Activated B cell treated with CpG ODN at 0.5 μM for 24 hours (primary cell): Measurements from ENCODE around the gene NRROS. TPM values are rescaled to one million over a fixed set of nuclear protein-coding genes. Genes with fewer than 3 reads are reported as not detected.

Source experiments
- ATAC-seq: fragments of 200-7000 bp; cut with Tn5 transposase; one replicate; pipeline ENCODE4 v1.10.0; 2021; ENCODE audit warnings: low read depth, mild to moderate bottlenecking, moderate library complexity
- CTCF ChIA-PET: fragments of 350-600 bp; sonication (Branson Sonifier 250); formaldehyde crosslinking; loops from one replicate; lab custom pipeline; 2021; ENCODE audit warnings: antibody characterized with exemption; lab: Charles Lee
- POLR2A ChIA-PET: fragments of 350-600 bp; sonication (Branson Sonifier 250); formaldehyde crosslinking; loops from one replicate; lab custom pipeline; 2021; ENCODE audit warnings: antibody characterized with exemption; lab: Charles Lee
- DNase-seq: peaks from one replicate; pipeline ENCODE4 v3.0.0; 2022
- H3K27ac Mint-ChIP-seq: one replicate; pipeline ENCODE4 v1.8.0; 2020; ENCODE audit warnings: mixed read lengths
- H3K27me3 Mint-ChIP-seq: one replicate; pipeline ENCODE4 v1.8.0; 2021; ENCODE audit warnings: mixed read lengths
- H3K36me3 Mint-ChIP-seq: one replicate; pipeline ENCODE4 v1.8.0; 2021; ENCODE audit warnings: low read depth, mixed read lengths
- H3K4me1 Mint-ChIP-seq: one replicate; pipeline ENCODE4 v1.8.0; 2021; ENCODE audit warnings: mixed read lengths
- H3K4me3 Mint-ChIP-seq: one replicate; pipeline ENCODE4 v1.8.0; 2020; ENCODE audit warnings: mild to moderate bottlenecking, mixed read lengths
- H3K9me3 Mint-ChIP-seq: one replicate; pipeline ENCODE4 v1.8.0; 2020; ENCODE audit warnings: mixed read lengths
- intact Hi-C: fragments of 100-400 bp; cut with micrococcal nuclease; formaldehyde crosslinking; loops from one replicate; pipeline ENCODE4 v1.15.1; 2024
- total RNA-seq: library from RNA; stranded (reverse); gene quantifications from 2 replicates; pipeline ENCODE4 v1.2.3, GENCODE V29; 2022
- TF ChIP-seq, protein P1 (sequence below): fragments of 200-600 bp; IDR thresholded peaks from one replicate; pipeline ENCODE4 v1.8.0; 2022; ENCODE audit warnings: antibody characterized with exemption, mild to moderate bottlenecking

NRROS gene
- total RNA-seq, 1 donor from 2014 or later: 92.4 TPM

DNA sequence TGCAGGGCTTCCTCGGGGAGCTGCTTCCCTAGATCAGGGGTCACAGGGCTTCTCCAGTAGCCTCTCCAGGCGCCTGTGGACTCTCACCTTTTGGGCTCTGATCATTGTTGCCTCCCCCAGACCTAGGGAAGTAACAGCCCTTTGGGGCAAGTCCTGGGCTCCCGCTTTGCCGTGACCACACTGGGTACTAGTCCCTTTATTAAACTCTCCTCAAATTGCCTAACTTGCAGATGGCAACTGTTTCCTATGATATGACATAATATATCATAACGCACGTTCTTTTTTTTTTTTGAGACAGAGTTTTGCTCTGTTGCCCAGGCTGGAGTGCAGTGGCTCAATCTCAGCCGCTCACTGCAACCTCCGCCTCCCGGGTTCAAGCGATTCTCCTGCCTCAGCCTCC lies 17.9 kb upstream of the NRROS start:
- peaks cover 23% of the 10 kb centered on the region for H3K4me1 Mint-ChIP-seq
- H3K9me3 Mint-ChIP-seq: no peaks in the 10 kb centered on the region
- POLR2A ChIA-PET: interaction anchor here (0.6 to 2.6 kb wide), 3 partner anchors 18 to 49 kb away, joined by 3 to 7 read pairs (median 3); partner anchors contain the start of gene NRROS
- no peak overlapping the region for H3K27ac Mint-ChIP-seq
- TF ChIP-seq, protein P1, sequence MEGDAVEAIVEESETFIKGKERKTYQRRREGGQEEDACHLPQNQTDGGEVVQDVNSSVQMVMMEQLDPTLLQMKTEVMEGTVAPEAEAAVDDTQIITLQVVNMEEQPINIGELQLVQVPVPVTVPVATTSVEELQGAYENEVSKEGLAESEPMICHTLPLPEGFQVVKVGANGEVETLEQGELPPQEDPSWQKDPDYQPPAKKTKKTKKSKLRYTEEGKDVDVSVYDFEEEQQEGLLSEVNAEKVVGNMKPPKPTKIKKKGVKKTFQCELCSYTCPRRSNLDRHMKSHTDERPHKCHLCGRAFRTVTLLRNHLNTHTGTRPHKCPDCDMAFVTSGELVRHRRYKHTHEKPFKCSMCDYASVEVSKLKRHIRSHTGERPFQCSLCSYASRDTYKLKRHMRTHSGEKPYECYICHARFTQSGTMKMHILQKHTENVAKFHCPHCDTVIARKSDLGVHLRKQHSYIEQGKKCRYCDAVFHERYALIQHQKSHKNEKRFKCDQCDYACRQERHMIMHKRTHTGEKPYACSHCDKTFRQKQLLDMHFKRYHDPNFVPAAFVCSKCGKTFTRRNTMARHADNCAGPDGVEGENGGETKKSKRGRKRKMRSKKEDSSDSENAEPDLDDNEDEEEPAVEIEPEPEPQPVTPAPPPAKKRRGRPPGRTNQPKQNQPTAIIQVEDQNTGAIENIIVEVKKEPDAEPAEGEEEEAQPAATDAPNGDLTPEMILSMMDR: no peak
- CTCF ChIA-PET: interaction anchor here (1.0 kb wide), 1 partner anchor 12 kb away, joined by 3 read pairs; no protein-coding TSS in a partner anchor
- no peak for DNase-seq
- ATAC-seq: no peak
- no peak overlapping the region for H3K4me3 Mint-ChIP-seq
- no peaks in the 10 kb centered on the region for H3K36me3 Mint-ChIP-seq
- intact Hi-C loops: no loop called here
- no peaks in the 10 kb centered on the region for H3K27me3 Mint-ChIP-seq

DNA sequence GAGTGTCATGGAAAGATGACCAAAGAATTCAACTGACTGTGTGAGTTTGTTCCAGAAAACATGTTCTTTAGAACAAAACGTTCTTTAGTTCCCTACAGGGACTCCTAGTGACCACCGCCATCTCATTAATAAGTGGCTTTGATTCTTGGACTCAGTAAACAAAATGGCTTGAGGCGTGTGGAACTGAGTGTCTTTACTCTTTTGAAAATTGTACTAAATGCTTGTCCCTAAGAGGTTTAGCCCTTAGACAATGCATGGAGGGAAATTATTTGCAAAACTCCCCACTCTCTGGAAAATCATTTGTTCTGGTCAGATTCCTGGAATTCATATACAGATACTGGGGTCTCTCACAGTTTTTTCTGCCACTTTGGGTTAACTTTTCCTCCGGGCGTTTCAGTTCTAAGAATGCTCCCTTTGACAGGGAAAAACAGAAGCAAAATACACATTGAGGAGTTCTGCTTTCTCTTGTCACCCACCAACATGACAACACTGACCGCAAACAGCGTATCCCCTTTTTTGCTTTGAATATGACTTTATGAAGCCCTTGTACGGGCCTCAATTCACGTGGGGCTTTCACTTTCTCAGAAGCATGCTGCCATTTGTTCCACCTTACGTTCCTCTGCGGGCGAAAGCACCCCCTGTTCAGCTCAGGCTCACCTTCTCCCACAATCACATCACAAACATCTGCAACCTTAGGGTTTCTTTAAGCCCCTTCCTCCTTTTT lies 15.3 kb upstream of the NRROS start:
- no peak for DNase-seq
- Mint-ChIP-seq H3K36me3 (no peaks in the 10 kb centered on the region), H3K27ac (peak overlapping the region; percentile 90), H3K4me1 (peaks cover 21% of the 10 kb centered on the region), H3K27me3 (no peaks in the 10 kb centered on the region), H3K9me3 (no peaks in the 10 kb centered on the region), H3K4me3 (peak overlapping the region; percentile 77)
- TF ChIP-seq, protein P1: no peak
- ATAC-seq: peak; percentile 85
- POLR2A ChIA-PET: interaction anchor here (0.5 to 1.4 kb wide), 4 partner anchors 8 to 61 kb away, joined by 3 read pairs; no protein-coding TSS in a partner anchor
- CTCF ChIA-PET: no interaction called here
- intact Hi-C loops: loop anchor here (1.0 to 2.0 kb wide), 2 partner anchors 8 to 19 kb away; no protein-coding TSS in a partner anchor

DNA sequence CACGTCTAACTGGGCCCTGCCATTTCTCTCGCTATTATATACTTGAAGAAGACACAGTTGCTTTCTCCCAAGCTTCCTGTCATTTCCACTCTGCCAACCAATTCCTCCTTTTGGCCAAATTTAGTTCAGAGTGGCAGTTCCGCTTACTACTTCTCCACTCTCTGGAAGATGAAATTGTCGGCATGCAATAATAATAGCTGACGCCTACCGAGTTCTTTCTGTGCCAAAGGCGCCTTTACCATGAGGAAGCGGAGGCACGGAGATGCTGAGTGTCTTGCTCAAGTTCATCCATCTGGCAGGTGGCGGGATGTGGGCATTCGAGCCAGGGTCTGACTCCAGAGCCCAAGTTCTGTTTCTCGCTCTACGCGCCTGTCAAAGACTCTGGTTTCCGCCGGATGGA lies 14.6 kb upstream of the NRROS start:
- TF ChIP-seq, protein P1: no peak
- no peak for DNase-seq
- POLR2A ChIA-PET: interaction anchor here (0.9 to 1.4 kb wide), 2 partner anchors 19 to 60 kb away, joined by 3 read pairs; no protein-coding TSS in a partner anchor
- intact Hi-C loops: loop anchor here (1.0 to 2.0 kb wide), 2 partner anchors 7 to 18 kb away; no protein-coding TSS in a partner anchor
- H3K27ac Mint-ChIP-seq: peak overlapping the region; percentile 90
- ATAC-seq: no peak
- H3K36me3 Mint-ChIP-seq: no peaks in the 10 kb centered on the region
- H3K27me3 Mint-ChIP-seq: no peaks in the 10 kb centered on the region
- H3K4me3 Mint-ChIP-seq: peak overlapping the region; percentile 77
- CTCF ChIA-PET: no interaction called here
- H3K4me1 Mint-ChIP-seq: peaks cover 28% of the 10 kb centered on the region
- no peaks in the 10 kb centered on the region for H3K9me3 Mint-ChIP-seq

DNA sequence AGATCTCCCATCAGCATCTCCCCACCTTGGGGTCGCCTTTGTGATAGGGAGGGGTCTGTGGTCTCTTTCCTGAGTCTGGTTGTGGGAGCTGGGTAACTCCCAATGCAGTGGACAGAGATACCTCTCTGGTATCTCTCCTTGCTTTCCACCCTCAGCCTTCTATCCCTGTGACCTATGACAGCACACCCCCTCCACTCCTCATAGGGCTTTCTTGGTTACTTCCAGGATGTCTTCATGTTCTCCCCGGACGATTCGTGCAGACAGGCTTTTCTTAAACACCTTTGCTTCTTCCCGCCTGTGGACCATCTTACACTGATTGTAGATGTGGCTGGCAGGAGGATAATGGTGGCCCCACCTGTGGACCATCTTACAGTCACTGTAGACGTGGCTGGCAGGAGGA lies 14.2 kb upstream of the NRROS start:
- H3K27ac Mint-ChIP-seq: no peak overlapping the region
- TF ChIP-seq, protein P1: no peak
- DNase-seq: no peak
- intact Hi-C loops: loop anchor here (2.0 kb wide), 1 partner anchor 17 kb away; no protein-coding TSS in a partner anchor
- H3K27me3 Mint-ChIP-seq: no peaks in the 10 kb centered on the region
- peaks cover 29% of the 10 kb centered on the region for H3K4me1 Mint-ChIP-seq
- no peaks in the 10 kb centered on the region for H3K36me3 Mint-ChIP-seq
- POLR2A ChIA-PET: interaction anchor here (0.9 to 1.4 kb wide), 2 partner anchors 18 to 60 kb away, joined by 3 read pairs; no protein-coding TSS in a partner anchor
- H3K9me3 Mint-ChIP-seq: no peaks in the 10 kb centered on the region
- no peak overlapping the region for H3K4me3 Mint-ChIP-seq
- CTCF ChIA-PET: no interaction called here
- ATAC-seq: no peak

DNA sequence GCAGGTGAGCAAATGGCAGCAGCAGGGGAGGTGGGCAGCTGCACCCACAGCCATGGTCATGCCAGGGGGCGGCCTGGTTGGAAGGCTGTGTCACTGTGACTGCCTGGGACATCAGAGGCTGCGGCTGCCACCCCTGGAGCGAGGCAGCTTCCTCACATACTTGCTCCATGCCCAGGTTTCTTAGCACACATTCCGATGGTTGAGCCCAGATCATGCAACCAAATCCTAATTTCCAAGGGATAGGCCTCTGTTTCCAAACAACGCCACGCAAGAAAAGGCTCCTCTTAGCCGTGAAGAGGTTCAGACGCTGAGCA lies 11.6 kb upstream of the NRROS start:
- TF ChIP-seq, protein P1: no peak
- H3K36me3 Mint-ChIP-seq: peaks cover 5% of the 10 kb centered on the region
- ATAC-seq (no peak), DNase-seq (no peak)
- H3K4me1 Mint-ChIP-seq: peaks cover 49% of the 10 kb centered on the region
- H3K4me3 Mint-ChIP-seq: no peak overlapping the region
- H3K9me3 Mint-ChIP-seq: no peaks in the 10 kb centered on the region
- H3K27me3 Mint-ChIP-seq: no peaks in the 10 kb centered on the region
- no peak overlapping the region for H3K27ac Mint-ChIP-seq
- ChIA-PET POLR2A (interaction anchor here (2.2 kb wide), 1 partner anchor 11 kb away, joined by 5 read pairs; no protein-coding TSS in a partner anchor), CTCF (interaction anchor here (1.2 kb wide), 1 partner anchor 17 kb away, joined by 3 read pairs; no protein-coding TSS in a partner anchor)
- intact Hi-C loops: no loop called here
